ENCODE data around the gene NUP205.

- TF ChIP-seq POLR2A (IDR thresholded peaks at IDR 0.05; ENCODE audit: low read length) (no peak), GATA1 (IDR thresholded peaks at IDR 0.05; ENCODE audit: low read depth, low read length) (no peak)
Measured at GRCh38 chr7:135578569-135578968, 20.9 kb downstream of the NUP205 start.

Data from erythroblast (primary cell).